ENCODE measurements around the gene L3MBTL4. TPM values are rescaled to one million over a fixed set of nuclear protein-coding genes. Genes with fewer than 3 reads are reported as not detected.

The L3MBTL4 gene
- total RNA-seq, 2 experiments from 2014 or later = 0.05 TPM; not detected in 1

- Mint-ChIP-seq H3K9me3 (ENCODE audit: low read depth) (peaks cover 17% of the 10 kb centered on the region), H3K27me3 (no peaks in the 10 kb centered on the region), H3K4me3 (no peak overlapping the region), H3K36me3 (no peaks in the 10 kb centered on the region), H3K27ac (no peak overlapping the region), H3K4me1 (no peaks in the 10 kb centered on the region)
- CTCF ChIA-PET = no interaction called here
- DNase-seq = no peak
- ATAC-seq = no peak
Observed at GRCh38 chr18:6257950-6258349, 156.8 kb downstream of the L3MBTL4 start.

GRCh38 chr18:6256521-6256920, 158.2 kb downstream of the L3MBTL4 start:
- peaks cover 14% of the 10 kb centered on the region for H3K9me3 Mint-ChIP-seq (ENCODE audit: low read depth)
- no peaks in the 10 kb centered on the region for H3K36me3 Mint-ChIP-seq
- H3K27me3 Mint-ChIP-seq = no peaks in the 10 kb centered on the region
- no peak for DNase-seq
- no peak for ATAC-seq
- H3K4me1 Mint-ChIP-seq = no peaks in the 10 kb centered on the region
- no peak overlapping the region for H3K4me3 Mint-ChIP-seq
- CTCF ChIA-PET = no interaction called here
- H3K27ac Mint-ChIP-seq = no peak overlapping the region

GRCh38 chr18:6255886-6256285, 158.8 kb downstream of the L3MBTL4 start:
- H3K4me1 Mint-ChIP-seq = no peaks in the 10 kb centered on the region
- H3K27ac Mint-ChIP-seq = no peak overlapping the region
- H3K36me3 Mint-ChIP-seq = no peaks in the 10 kb centered on the region
- H3K27me3 Mint-ChIP-seq = no peaks in the 10 kb centered on the region
- ATAC-seq = no peak
- no peak for DNase-seq
- CTCF ChIA-PET = no interaction called here
- H3K9me3 Mint-ChIP-seq (ENCODE audit: low read depth) = peaks cover 14% of the 10 kb centered on the region
- H3K4me3 Mint-ChIP-seq = no peak overlapping the region

- H3K9me3 Mint-ChIP-seq (ENCODE audit: low read depth) = peaks cover 16% of the 10 kb centered on the region
- CTCF ChIA-PET = no interaction called here
- H3K4me1 Mint-ChIP-seq = no peaks in the 10 kb centered on the region
Observed at GRCh38 chr18:6255116-6255705, 159.5 kb downstream of the L3MBTL4 start.

GRCh38 chr18:6254456-6254855, 160.3 kb downstream of the L3MBTL4 start:
- CTCF ChIA-PET = interaction anchor here (0.7 kb wide), 1 partner anchor 20 kb away, joined by 4 read pairs; no protein-coding TSS in a partner anchor
- ATAC-seq (no peak), DNase-seq (no peak)
- no peaks in the 10 kb centered on the region for H3K36me3 Mint-ChIP-seq
- H3K27me3 Mint-ChIP-seq = no peaks in the 10 kb centered on the region
- H3K27ac Mint-ChIP-seq = no peak overlapping the region
- no peak overlapping the region for H3K4me3 Mint-ChIP-seq
- no peaks in the 10 kb centered on the region for H3K4me1 Mint-ChIP-seq
- H3K9me3 Mint-ChIP-seq (ENCODE audit: low read depth) = peaks cover 13% of the 10 kb centered on the region

More at GRCh38 chr18:6255116-6255705, 159.5 kb downstream of the L3MBTL4 start:
- no peak overlapping the region for H3K4me3 Mint-ChIP-seq
- H3K27ac Mint-ChIP-seq = no peak overlapping the region
- DNase-seq (no peak), ATAC-seq (no peak)
- H3K36me3 Mint-ChIP-seq = no peaks in the 10 kb centered on the region
- H3K27me3 Mint-ChIP-seq = no peaks in the 10 kb centered on the region

- no peaks in the 10 kb centered on the region for H3K27me3 Mint-ChIP-seq
- no peak overlapping the region for H3K27ac Mint-ChIP-seq
- peaks cover 7% of the 10 kb centered on the region for H3K9me3 Mint-ChIP-seq (ENCODE audit: low read depth)
- CTCF ChIA-PET = no interaction called here
- no peaks in the 10 kb centered on the region for H3K36me3 Mint-ChIP-seq
- no peaks in the 10 kb centered on the region for H3K4me1 Mint-ChIP-seq
- no peak overlapping the region for H3K4me3 Mint-ChIP-seq
- no peak for DNase-seq
- no peak for ATAC-seq
Observed at GRCh38 chr18:6251084-6251483, 163.6 kb downstream of the L3MBTL4 start.

GRCh38 chr18:6249788-6250187, 164.9 kb downstream of the L3MBTL4 start:
- H3K27ac Mint-ChIP-seq = no peak overlapping the region
- H3K36me3 Mint-ChIP-seq = no peaks in the 10 kb centered on the region
- CTCF ChIA-PET = no interaction called here
- H3K4me3 Mint-ChIP-seq = no peak overlapping the region
- no peak for ATAC-seq
- H3K27me3 Mint-ChIP-seq = no peaks in the 10 kb centered on the region
- peaks cover 7% of the 10 kb centered on the region for H3K9me3 Mint-ChIP-seq (ENCODE audit: low read depth)
- DNase-seq = no peak
- H3K4me1 Mint-ChIP-seq = no peaks in the 10 kb centered on the region

DNA sequence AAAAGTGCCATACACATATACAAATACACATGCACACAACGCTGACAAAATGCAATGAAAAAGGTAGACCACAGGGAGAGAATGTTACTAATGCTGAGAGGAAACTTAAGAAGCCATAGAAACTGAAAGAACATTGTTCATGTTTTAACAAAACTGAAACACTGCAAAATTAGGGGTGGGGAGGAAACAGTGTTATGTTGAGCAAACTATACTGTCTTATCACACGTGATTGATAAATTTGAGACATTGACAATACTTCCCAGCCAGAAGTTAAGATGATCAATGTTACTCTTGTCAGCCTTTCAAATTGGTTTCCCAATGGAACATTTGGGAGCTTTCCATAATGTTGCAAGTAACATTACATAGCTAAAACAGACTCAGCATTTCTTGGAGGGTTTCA, 165.5 kb downstream of the L3MBTL4 start:
- Mint-ChIP-seq H3K4me3 (no peak overlapping the region), H3K27me3 (no peaks in the 10 kb centered on the region), H3K9me3 (ENCODE audit: low read depth) (peaks cover 7% of the 10 kb centered on the region), H3K4me1 (no peaks in the 10 kb centered on the region), H3K36me3 (no peaks in the 10 kb centered on the region), H3K27ac (no peak overlapping the region)
- ATAC-seq = no peak
- no peak for DNase-seq
- CTCF ChIA-PET = no interaction called here

GRCh38 chr18:6248017-6248416, 166.7 kb downstream of the L3MBTL4 start:
- no peaks in the 10 kb centered on the region for H3K4me1 Mint-ChIP-seq
- ATAC-seq (no peak), DNase-seq (no peak)
- H3K9me3 Mint-ChIP-seq (ENCODE audit: low read depth) = peaks cover 7% of the 10 kb centered on the region
- no peaks in the 10 kb centered on the region for H3K36me3 Mint-ChIP-seq
- H3K27ac Mint-ChIP-seq = no peak overlapping the region
- no peak overlapping the region for H3K4me3 Mint-ChIP-seq
- CTCF ChIA-PET = no interaction called here
- H3K27me3 Mint-ChIP-seq = no peaks in the 10 kb centered on the region

DNA sequence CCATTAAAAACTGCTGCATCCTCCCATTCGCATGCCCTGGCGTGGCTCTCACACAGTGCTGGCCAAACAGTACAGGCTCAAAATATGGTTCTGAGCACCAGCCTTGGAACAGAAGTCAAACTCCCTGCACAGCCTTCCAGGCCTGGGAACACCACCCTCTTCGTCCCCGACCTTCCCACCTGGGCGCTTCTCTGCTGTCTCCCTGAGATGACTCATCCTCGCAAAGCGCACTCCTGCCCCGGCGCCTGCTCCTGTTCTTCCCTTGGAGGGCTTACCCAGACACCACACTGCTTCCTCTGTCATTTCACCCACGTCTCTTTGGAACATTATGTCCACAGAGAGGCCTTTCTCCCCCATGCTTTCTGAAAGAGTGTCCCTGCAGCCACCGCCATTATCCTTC, 172.7 kb downstream of the L3MBTL4 start:
- H3K27ac Mint-ChIP-seq = no peak overlapping the region
- H3K27me3 Mint-ChIP-seq = no peaks in the 10 kb centered on the region
- CTCF ChIA-PET = no interaction called here
- H3K9me3 Mint-ChIP-seq (ENCODE audit: low read depth) = peaks cover 2% of the 10 kb centered on the region
- no peak overlapping the region for H3K4me3 Mint-ChIP-seq
- ATAC-seq (no peak), DNase-seq (no peak)
- H3K4me1 Mint-ChIP-seq = no peaks in the 10 kb centered on the region
- H3K36me3 Mint-ChIP-seq = no peaks in the 10 kb centered on the region

DNA sequence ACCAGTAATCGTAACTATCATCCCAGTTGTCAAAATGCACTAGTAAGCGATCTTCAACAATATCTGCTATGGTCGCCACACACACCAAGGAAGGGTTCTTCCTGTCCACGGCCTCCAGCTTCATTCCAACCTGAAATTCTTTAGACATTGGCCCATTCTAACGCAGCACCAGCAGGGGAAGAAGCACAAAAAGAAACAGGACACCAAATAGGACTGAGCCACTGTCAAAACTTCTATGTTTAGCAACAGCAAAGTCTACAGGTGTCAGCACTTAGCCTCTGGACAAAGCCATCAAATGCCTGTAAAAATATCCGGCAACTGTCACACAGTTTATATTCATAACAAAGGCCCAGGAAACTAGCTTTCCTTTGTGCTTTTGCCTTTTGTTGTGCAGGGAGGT, 175.0 kb downstream of the L3MBTL4 start:
- ATAC-seq = no peak
- no peak overlapping the region for H3K27ac Mint-ChIP-seq
- no peaks in the 10 kb centered on the region for H3K4me1 Mint-ChIP-seq
- CTCF ChIA-PET = no interaction called here
- H3K4me3 Mint-ChIP-seq = no peak overlapping the region
- H3K36me3 Mint-ChIP-seq = no peaks in the 10 kb centered on the region
- H3K9me3 Mint-ChIP-seq (ENCODE audit: low read depth) = peaks cover 4% of the 10 kb centered on the region
- H3K27me3 Mint-ChIP-seq = no peaks in the 10 kb centered on the region
- no peak for DNase-seq

GRCh38 chr18:6236258-6236657, 178.5 kb downstream of the L3MBTL4 start:
- Mint-ChIP-seq H3K27ac (no peak overlapping the region), H3K27me3 (no peaks in the 10 kb centered on the region), H3K9me3 (ENCODE audit: low read depth) (peaks cover 4% of the 10 kb centered on the region), H3K36me3 (no peaks in the 10 kb centered on the region), H3K4me3 (no peak overlapping the region), H3K4me1 (no peaks in the 10 kb centered on the region)
- ATAC-seq = no peak
- CTCF ChIA-PET = no interaction called here
- DNase-seq = no peak

- DNase-seq = no peak
- Mint-ChIP-seq H3K4me3 (no peak overlapping the region), H3K27me3 (no peaks in the 10 kb centered on the region), H3K4me1 (no peaks in the 10 kb centered on the region), H3K9me3 (ENCODE audit: low read depth) (peaks cover 8% of the 10 kb centered on the region), H3K36me3 (no peaks in the 10 kb centered on the region), H3K27ac (no peak overlapping the region)
- CTCF ChIA-PET = no interaction called here
- no peak for ATAC-seq
Observed at GRCh38 chr18:6222271-6222670, 192.4 kb downstream of the L3MBTL4 start.

DNA sequence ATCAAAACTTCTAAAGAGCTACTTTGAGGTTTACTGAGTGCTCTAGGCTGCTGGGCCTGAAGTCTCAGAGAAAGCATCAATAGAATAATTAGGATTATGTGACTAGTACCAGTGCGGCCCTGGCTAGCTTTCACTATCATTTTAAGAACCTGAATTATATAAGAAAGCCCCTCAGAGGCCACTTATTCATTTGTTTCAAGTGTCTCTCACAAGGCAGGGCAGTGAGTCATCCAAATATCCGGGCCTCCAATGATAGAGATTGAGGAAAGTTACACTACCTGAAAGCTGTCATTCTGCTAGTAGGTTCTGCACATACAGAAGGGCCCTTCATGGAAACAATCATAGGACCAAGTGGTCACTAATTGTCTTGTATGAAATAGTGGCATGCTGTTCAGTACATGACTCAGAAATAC, 193.1 kb downstream of the L3MBTL4 start:
- CTCF ChIA-PET = no interaction called here
- ATAC-seq (no peak), DNase-seq (no peak)
- Mint-ChIP-seq H3K27me3 (no peaks in the 10 kb centered on the region), H3K4me3 (no peak overlapping the region), H3K27ac (no peak overlapping the region), H3K9me3 (ENCODE audit: low read depth) (peaks cover 8% of the 10 kb centered on the region), H3K4me1 (no peaks in the 10 kb centered on the region), H3K36me3 (no peaks in the 10 kb centered on the region)

DNA sequence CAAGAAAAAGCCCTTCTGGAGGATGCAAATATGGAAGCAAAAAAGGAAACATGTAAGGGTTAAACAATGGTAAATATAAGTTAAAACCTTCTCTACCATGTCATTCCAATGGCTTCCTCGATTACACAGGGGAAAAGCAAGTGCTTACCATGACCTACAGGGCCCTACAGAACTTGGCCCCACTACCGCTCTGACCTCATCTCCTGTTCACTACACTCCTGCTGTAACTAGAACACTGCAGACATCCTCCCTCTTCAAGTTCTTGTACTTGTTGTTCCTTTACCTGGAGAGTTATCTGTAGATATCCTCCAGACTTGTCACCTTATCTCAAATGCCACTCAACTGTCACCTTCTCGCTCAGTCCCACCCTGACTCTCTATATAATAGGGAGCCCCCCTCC, 194.6 kb downstream of the L3MBTL4 start:
- CTCF ChIA-PET = no interaction called here
- no peak overlapping the region for H3K27ac Mint-ChIP-seq
- no peak overlapping the region for H3K4me3 Mint-ChIP-seq
- no peaks in the 10 kb centered on the region for H3K4me1 Mint-ChIP-seq
- ATAC-seq (no peak), DNase-seq (no peak)
- no peaks in the 10 kb centered on the region for H3K27me3 Mint-ChIP-seq
- H3K9me3 Mint-ChIP-seq (ENCODE audit: low read depth) = peaks cover 8% of the 10 kb centered on the region
- H3K36me3 Mint-ChIP-seq = no peaks in the 10 kb centered on the region

All from activated CD8-positive, alpha-beta memory T cell treated with anti-CD3 and anti-CD28 coated beads, Interleukin-2, amount 10 ng/mL, durations not matched to agents 7 days and 5 days (primary cell).